Placental pericyte (primary cell): ENCODE data around the gene APBB2. TPM values are rescaled to one million over a fixed set of nuclear protein-coding genes. Genes with fewer than 3 reads are reported as not detected.
A peak's percentile ranks its signal among the peaks of the same experiment; 100 is the strongest.

Experiments
- small RNA-seq: library from RNA; depleted of rRNA; stranded (forward); fragments of <200 nt; gene quantifications from one replicate; pipeline ENCODE3, GENCODE V24; 2012; ENCODE audit warnings: low replicate concordance
- total RNA-seq: library from RNA; depleted of rRNA; stranded (reverse); fragments of >200 nt; gene quantifications from 2 replicates; pipeline ENCODE4 v1.2.3, GENCODE V29; 2012

The APBB2 gene
- 126 and 191 TPM in 2 replicates for total RNA-seq

DNA sequence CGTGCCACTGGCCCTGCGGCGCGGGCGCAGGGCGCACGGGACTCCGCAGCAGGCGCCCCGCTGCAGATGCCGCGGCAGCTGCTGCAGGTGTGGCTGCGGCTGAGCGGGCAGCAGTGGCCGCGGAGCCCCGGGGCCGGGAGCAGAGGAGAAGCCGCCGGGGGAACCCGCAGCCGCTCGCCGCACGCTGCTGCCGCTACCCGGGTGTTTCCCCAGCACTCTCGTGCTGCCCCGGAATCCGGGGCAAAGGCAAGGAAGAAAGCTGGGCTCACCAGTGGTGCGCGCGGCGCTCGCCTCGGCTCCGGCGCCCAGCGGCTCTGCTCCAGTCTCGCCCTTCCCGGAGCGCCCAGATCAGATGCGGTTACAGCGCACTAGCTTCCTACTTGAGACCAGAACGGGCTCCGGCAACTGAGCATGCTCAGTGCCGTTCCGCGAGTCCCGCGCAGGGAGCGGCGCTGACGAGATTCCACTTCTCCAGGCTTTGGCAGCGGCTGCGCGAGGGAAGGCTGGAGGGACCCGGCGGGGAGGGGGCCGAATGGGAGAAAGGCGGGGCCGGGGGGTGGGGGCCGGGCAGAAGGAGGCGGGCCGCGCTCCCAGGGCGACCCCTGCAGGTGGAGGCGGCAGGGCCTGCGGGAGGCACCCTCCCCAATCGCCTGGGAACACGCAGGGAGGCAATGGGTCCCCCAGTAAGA lies at the start of gene APBB2:
TSS of gene APBB2 (minus strand) at position 407 of the 689 bp plus-strand sequence. CDS start 181,288 bp downstream, outside the sequence.

GRCh38 chr4:41256740-41257256 lies 42.5 kb upstream of the APBB2 start, which contains the start of gene UCHL1:
Gene UCHL1, plus strand, starts transcription at chr4:41256928. Its CDS starts 49 bp downstream, at chr4:41256977.

Small RNA genes lying within 50 kb of the gene (small RNA-seq; reads per million reads assigned to genes)
- gene RF00019 (not detected), gene RNA5SP160 (not detected), gene RNU6-1195P (2.2 reads per million, percentile 71 among the genes with 10 or more reads in this experiment), gene RNU6-836P (not detected)

Other genes starting within 250 kb of the APBB2 start
- 599 and 1,289 TPM in 2 replicates for gene UCHL1, start 42.4 kb upstream of the APBB2 start, total RNA-seq